Fibroblast of skin of right biceps (primary cell): ENCODE data around the gene PFDN1.

Experiments
- DNase-seq: peaks from one replicate; pipeline ENCODE4 v3.0.0-alpha.2; 2013

PFDN1 gene

GRCh38 chr5:140235791-140236551, 66.9 kb downstream of the PFDN1 start:
- no peak for DNase-seq

- no peak for DNase-seq
These were observed 68.4 kb downstream of the PFDN1 start for GRCh38 chr5:140234377-140234989.

GRCh38 chr5:140232731-140233130, 70.2 kb downstream of the PFDN1 start:
- no peak for DNase-seq

- DNase-seq: no peak
These were observed 72.5 kb downstream of the PFDN1 start for GRCh38 chr5:140230373-140230772.

- DNase-seq: no peak
These were observed 74.5 kb downstream of the PFDN1 start for GRCh38 chr5:140228364-140228837.

GRCh38 chr5:140227046-140227445, 75.9 kb downstream of the PFDN1 start:
- DNase-seq: no peak

- no peak for DNase-seq
These were observed 77.5 kb downstream of the PFDN1 start for GRCh38 chr5:140225396-140225795.

- no peak for DNase-seq
These were observed 78.2 kb downstream of the PFDN1 start for GRCh38 chr5:140224658-140225057.

GRCh38 chr5:140223567-140223966, 79.3 kb downstream of the PFDN1 start:
- peak; percentile 33 for DNase-seq

GRCh38 chr5:140222416-140222815, 80.5 kb downstream of the PFDN1 start:
- no peak for DNase-seq

- DNase-seq: peak; percentile 86
These were observed 81.1 kb downstream of the PFDN1 start for GRCh38 chr5:140221697-140222223.

- DNase-seq: no peak
These were observed 82.2 kb downstream of the PFDN1 start for GRCh38 chr5:140220698-140221064.

- DNase-seq: peak; percentile 75
These were observed 82.7 kb downstream of the PFDN1 start for GRCh38 chr5:140220032-140220697.

- DNase-seq: no peak
These were observed 83.6 kb downstream of the PFDN1 start for GRCh38 chr5:140219068-140219991.

GRCh38 chr5:140217299-140218026, 85.4 kb downstream of the PFDN1 start:
- DNase-seq: no peak

- DNase-seq: no peak
These were observed 86.3 kb downstream of the PFDN1 start for GRCh38 chr5:140216478-140217074.

- DNase-seq: no peak
These were observed 87.6 kb downstream of the PFDN1 start for GRCh38 chr5:140215276-140215675.

- DNase-seq: peak; percentile 44
These were observed 88.1 kb downstream of the PFDN1 start for GRCh38 chr5:140214831-140215230.

GRCh38 chr5:140213370-140213983, 89.4 kb downstream of the PFDN1 start:
- DNase-seq: no peak

GRCh38 chr5:140208065-140208464, 94.8 kb downstream of the PFDN1 start:
- no peak for DNase-seq
